Esophagus squamous epithelium (tissue), 4 donors: ENCODE data around the gene MED15.

Experiments used
- CTCF ChIP-seq, 6 experiments: fragments of 450-650 bp in 4 of 6; fragments of 200-600 bp in 2 of 6; sonication (generic) in 2 of 6; IDR thresholded peaks; one replicate each; pipeline ENCODE4 v1.5.1; 2016 to 2019; ENCODE audit warnings: antibody characterized with exemption in 6 of 6, mild to moderate bottlenecking in 4 of 6, moderate library complexity in 4 of 6
- POLR2A ChIP-seq, 4 donors: fragments of 450-650 bp; IDR thresholded peaks; one replicate each; pipeline ENCODE4 v1.6.1; 2017; ENCODE audit warnings: antibody characterized with exemption in 4 of 4, mild to moderate bottlenecking in 4 of 4, moderate library complexity in 3 of 4

GRCh38 chr22:20483771-20484170 is 23.6 kb upstream of the MED15 start:
- TF ChIP-seq CTCF (IDR thresholded peaks at IDR 0.05) (no peak), POLR2A (IDR thresholded peaks at IDR 0.05) (no peak)
